HG02870 (cell line): ENCODE results near the gene ZBTB5.
"Not testable (repeated sequence)": the region's sequence is repeated elsewhere in the genome, so short reads cannot be mapped to it uniquely, and the experiment has no call there.

ENCODE experiments used
- ATAC-seq: cut with Tn5 transposase; IDR thresholded peaks from one replicate; pipeline ENCODE4 v1.9.1; 2021; ENCODE audit warnings: mild to moderate bottlenecking, moderate library complexity; ENCODE audit not compliant: unreplicated experiment

ZBTB5 gene

DNA sequence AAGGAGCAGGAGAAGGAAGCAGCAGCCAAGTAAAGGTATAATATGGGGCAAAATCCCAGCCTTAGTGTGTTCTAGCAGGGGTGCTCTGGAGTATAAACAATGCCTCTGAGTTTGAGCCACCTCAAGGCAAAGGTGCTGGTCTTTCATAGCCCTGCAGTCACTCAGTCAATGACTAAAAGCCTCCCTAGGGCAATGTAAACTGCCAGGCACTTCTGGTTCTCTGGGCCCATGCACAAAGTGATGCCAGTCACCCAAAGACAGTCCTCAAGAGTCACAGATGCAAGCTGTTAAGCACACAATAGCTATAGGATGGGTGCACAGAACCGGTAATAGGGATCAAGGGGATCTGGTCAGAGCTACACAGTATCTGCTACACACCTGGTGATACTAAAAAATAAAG lies 12.6 kb downstream of the ZBTB5 start:
- no peak for ATAC-seq

DNA sequence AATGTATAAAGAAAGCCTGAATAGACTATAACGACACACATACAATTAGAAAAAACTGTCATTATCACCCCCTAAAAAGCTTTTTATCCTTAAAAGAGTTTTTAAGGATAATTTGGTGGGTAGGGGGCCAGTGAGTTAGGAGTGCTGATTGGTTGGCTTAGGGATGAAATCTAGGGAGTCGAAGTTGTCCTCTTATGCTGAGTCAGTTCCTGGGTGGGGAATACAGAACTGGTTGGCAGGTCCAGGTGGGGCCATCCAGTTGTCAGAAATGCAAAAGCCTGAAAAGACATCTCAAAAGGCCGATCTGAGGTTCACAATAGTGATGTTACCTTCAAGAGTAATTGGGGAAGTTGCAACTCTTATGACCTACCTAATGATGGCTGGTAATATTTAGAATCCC lies 13.6 kb downstream of the ZBTB5 start:
- no peak for ATAC-seq

DNA sequence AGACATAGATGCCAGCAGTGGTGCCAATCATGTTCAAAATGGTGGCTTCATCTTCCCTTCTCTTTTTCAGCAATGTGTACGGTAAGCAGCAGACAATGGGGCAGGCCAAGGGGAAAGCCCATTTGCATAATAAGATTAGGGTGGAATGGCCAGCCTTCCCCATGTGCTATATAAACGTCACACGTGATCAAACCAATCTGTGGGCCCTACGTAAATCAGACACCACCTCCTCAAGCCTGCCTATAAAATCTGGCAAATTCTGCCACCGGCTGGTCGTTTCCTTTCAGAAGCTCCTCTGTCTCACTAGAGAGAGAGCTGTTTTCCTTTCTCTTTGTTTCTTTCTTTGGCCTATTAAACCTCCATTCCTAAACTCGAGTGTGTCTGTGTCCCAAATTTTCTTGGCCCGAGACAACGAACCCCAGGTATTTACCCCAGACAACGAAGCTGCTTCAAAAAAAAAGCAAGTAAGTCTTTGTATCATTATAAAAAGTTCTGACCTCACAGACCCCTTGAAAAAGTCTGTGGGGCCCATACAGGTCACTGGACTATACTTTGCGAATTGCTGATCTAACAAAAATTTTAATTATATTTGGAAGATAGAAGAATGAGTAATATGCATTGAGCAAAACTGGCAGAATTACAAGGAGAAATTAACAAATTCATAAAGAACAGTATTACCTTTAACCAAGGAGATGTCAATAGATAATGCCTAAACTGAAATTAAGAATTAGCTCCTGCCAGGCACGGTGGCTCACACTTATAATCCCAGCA lies 15.2 kb downstream of the ZBTB5 start:
- ATAC-seq: no peak

DNA sequence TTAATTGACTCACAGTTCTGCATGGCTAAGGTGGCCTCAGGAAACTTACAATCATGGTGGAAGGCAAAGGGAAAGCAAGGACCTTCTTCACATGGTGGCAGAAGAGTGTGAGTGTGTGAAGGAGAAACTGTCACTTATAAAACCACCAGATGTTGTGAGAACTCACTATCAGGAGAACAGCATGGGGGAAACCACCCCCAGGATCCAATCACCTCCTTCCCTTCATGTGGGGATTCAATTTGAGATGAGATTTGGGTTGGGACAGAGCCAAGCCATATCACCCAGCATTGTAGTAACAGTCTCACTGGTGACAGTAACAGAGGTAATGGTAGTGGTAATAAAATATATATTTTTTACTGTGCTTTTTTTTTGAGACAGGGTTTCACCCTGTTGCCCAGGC lies 18.1 kb downstream of the ZBTB5 start:
- ATAC-seq: no peak

DNA sequence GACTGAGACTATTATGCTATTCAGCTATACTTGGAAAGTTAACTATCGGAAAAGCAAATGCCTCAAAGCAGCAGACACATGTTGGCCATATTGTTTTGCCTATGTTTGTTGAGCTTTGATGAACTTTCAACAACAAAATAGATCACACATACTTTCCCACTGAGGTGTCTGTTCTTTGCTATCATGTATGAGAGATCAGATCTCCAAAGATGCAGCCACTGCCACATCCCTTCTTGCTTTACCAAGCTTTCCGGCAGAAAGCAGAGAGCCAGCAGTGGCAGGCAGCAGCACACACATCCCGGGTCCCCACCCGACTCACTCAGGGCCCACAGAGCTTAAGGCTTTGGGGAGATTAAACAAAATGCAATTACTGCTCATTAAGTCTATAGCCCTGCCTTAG lies 18.8 kb downstream of the ZBTB5 start:
- ATAC-seq: no peak

DNA sequence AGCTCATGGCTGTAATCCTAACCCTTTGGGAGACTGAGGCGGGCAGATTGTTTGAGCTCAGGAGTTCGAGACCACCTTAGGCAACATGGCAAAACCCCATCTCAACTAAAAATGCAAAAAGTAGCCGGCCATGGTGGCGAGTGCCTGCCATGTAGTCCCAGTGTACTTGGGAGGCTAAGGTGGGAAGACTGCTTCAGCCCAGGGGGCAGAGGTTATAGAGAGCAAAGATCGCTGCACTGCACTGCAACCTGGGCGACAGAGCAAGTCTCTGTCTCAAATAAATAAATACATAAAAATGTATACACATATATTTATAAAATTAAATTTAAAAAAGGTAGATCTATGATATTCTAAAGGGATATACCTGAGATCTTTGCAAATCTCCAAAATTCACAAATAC lies 19.4 kb downstream of the ZBTB5 start:
- no peak for ATAC-seq

DNA sequence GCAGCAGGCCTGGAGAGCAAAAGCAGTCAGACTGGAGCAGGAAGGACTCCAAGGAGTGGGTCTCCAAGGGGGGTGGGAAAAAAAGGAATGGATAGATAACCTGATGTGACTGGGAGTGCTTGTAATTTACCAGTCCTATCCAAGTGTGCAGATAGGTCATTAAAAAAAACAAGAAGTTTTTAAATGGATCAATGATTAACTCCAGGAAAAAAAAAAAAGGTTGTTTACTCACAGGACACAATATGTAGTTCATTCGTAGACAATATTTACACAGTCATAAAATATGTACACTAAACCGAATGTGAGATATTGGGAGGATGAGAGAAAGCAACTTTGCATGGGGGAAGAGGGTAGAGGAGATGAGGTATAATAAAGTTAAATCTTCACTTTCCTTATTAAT lies 20.4 kb downstream of the ZBTB5 start:
- no peak for ATAC-seq

DNA sequence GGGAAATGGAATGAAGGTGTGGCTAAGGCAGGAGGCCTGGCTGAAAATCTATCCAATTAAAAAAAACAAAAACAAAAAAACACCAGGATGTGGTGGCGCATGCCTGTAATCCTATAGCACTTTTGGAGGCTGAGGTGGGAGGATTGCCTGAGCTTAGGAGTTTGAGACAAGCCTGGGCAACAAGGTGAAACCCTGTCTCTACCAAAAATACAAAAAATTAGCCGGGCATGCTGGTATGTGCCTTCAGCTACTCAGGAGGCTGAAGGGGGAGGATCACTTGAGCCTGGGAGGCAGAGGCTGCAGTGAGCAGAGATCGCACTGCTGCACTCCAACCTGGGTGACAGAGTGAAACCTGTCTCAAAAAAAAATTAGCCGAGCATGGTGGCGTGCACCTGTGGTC lies 21.7 kb downstream of the ZBTB5 start:
- ATAC-seq: no peak

DNA sequence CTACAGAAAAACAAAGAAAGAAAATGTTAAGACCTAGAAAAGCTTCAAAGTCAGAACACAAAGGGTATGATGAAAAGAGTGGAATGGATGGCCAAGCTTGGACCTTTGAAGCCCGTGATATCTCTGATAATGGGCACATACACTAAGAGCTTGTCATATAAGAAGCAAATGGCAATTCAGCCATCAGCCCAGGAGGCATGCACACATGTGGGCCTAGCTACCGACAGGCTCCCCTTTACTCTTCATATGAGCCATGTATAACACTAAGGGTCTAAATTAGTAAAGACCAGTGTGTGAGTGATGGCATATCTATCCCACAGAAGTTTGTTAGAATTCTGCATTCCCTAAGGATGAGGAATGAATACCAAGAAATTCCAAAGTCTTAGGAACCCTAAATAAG lies 22.7 kb downstream of the ZBTB5 start:
- ATAC-seq: no peak

DNA sequence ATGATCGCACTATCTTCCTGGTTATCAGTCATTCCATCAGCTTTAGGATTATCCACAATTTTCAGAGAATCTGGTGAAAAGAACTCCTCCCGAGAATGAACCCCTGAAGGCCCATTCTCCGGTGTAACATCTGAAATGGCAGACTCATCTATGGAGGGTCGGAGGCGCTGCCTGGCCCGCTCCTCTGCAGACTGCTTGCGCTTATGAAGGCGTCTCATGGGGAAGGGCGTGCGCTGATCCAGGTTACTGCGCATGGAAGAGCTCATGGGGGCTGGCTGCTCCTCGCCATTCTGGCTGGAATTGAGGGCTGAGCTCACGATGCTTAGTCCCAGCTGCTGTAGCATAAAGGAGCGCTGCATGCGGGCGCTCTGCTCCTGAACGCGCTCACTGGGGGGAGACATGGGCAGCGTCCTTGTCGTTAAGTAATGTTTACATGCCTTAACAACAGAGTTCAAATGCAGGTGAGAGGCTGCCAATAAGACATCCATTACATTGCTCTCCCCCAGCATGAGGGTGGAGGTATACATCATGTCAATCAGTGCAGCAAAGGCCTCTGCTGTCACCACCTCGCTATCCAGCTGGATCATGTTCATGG lies 23.4 kb downstream of the ZBTB5 start:
- ATAC-seq: no peak

DNA sequence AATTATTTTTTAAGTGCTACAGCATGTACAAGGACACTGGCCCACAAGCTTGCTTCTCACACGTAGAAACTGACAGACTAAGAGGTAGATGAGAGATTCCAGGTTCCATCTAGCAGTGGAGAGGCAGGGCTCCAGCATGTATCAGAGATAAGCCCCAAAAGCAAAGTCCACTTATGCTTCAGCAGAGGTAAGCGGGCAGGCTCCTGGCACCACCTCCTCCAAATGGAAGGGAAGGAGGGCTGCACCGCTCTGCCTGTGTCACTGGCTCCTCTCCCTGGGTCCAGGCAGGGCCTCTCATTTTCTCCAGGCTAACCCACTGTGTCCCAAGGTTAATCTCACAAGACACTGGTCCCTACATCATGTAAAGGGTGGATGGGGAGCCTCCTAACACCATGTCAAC lies 26.9 kb downstream of the ZBTB5 start:
- ATAC-seq: no peak

DNA sequence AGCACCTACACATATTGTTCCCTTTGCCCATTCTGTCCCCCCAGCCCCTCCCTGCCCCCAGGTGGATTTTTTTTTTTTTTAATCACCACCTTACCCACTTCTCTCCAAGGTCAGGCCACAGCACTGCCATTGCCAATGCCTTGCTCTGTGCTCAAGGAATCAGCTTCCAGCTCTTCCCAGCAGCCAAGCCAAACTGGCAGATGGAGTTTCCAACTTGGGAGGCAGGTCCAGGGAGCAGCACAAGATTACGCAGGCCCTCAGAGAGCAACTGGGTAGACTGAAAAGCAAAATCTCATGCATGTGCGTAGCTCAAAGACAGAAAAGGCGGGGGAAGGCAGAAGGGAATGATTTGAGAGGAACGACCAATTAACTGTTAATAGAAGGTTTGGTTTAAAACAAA lies 27.6 kb downstream of the ZBTB5 start:
- no peak for ATAC-seq

DNA sequence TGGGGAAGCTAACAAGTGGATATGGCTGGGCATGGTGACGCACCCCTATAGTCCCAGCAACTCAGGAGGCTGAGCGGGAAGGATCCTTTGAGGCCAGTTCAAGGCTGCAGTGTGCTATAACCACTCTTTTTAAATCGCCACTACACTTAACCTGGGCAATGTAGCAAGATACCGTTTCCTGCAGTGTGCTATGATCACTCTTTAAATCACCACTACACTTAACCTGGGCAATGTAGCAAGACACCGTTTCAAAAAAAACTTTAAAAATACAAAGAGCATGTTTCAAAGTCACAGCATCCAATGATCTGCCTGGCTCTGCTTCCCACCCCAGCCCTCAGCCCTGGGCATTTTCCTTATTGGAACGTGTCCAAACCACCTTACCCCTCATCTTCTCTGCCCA lies 28.2 kb downstream of the ZBTB5 start:
- no peak for ATAC-seq

DNA sequence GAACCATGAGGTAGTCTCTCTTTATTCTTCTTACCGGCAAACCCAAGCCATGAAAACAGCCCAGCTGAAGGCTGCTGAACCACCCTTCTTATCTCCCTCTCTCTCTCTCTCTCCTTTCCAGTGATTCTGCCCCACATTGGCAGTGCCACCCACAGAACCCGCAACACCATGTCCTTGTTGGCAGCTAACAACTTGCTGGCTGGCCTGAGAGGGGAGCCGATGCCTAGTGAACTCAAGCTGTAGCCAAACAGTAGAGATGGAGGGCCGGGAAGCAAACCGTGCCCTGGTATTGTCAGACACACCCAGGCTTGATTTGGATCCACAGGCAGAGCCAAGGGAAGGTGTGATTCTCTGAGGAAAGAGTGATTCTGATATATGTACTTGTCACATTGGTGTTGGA lies 28.7 kb downstream of the ZBTB5 start:
- no peak for ATAC-seq

DNA sequence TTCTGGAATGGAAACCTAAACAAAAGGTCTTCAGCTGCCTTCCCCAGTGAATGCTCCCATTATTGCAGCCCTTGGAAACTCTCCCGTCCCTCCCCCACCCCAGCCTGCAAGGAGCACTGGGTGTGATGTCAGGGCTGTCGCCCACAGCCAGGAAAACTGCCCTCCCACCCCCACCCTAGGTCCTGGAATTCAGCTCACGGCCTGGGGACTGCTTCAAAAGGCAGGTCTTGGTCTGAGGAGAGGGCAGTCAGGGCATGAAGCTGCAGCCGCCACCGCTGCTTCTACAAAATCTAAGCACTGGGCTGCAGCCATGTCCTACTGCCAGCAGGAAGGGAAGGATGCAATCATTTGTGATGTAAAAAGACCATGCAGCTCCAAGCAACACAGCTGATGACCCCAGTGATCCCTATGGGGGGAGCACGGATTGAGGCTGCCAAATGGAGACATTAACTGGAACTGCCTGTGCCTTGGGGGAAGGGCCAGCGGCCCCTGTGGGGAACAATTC lies 31.3 kb downstream of the ZBTB5 start:
- no peak for ATAC-seq

DNA sequence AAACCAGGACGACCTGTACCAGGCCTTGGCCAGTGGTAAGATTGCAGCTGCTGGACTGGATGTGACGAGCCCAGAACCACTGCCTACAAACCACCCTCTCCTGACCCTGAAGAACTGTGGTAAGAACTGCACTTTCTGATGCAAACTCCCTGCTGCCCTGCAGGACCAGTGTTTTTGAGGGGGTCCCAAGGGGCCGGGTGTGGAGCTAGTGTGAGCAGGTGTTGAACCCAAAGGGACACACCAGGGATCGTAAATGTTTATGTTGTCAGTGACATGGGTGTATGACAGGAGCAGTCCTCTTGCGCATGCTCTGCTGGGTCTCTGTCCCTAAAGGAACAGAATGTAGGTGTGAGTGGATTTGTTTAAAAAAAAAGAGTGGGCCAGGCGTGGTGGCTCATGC lies 33.2 kb downstream of the ZBTB5 start:
- no peak for ATAC-seq

DNA sequence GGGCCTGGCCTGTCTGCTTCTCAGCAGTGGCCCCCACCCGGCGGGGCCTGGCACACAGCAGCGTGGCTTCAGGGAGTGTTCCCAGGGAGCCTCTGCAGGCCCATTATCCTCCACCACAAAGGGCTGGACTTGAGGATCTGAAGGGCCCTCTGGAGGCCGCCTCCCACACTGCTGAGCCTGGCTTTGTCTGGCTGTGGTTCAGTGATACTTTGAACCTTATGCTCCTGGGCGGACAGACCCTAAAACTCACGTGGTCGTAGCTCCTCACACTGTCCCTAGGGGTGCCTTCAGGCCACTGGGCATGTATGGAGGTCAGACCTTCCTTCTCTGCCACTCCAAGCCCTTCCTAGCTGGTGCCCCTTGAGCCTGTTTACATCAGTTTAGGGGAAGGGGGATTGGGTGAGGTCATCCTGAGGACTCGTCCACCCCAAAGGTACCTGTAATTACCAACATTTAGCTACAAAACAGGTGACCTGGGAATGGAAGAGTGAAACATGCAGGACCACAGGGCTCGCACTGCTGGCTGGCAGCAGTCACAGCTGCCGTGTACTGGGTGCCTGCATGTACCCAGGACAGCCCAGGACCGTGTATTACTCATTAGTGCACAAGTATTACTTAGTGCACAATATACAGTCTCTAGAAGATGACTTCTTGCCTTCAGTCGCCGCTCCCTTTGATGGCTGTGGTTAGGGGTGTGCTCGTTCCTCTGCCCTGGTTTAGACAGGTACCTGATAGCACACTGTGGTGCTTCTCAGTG lies 34.2 kb downstream of the ZBTB5 start:
- ATAC-seq: no peak

DNA sequence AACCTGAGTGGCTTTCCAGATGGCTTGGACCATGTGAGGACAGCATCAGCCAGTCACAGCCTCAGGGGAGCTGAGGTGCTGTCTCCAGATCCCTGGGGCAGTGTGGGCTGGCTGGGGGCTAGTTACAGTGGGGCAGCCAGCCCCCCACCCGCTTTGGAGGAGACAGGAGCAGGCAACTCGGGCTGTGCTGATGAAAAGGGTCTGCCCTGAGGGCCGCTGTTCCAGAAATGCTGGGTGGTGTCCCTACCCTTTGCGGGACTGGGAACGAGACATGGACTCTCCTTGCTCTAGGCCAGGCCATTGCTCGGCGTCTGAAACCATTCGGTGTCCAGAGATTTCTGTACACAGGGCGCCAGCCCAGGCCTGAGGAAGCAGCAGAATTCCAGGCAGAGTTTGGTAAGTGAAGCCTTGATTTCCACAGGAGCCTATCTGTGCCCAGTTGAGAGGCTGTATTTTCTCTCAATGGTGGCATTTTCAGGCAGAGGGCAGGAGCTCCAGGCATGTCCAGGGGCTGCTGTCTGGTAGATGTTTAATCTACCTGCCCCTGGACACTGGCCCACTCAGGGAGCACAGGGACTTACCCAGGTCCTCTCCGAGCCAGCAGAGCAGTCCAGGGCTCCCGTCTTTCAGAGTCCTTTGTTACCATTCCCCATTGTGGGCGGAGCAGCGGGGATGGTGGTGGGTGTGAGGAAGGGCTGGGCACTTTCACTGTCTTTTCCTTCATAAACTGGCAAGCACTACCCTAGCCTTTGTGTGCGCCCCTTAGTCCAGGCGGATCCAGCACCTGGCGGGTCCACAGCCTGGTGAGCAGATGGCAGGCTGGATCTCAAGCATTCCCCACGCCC lies 35.6 kb downstream of the ZBTB5 start:
- ATAC-seq: no peak

DNA sequence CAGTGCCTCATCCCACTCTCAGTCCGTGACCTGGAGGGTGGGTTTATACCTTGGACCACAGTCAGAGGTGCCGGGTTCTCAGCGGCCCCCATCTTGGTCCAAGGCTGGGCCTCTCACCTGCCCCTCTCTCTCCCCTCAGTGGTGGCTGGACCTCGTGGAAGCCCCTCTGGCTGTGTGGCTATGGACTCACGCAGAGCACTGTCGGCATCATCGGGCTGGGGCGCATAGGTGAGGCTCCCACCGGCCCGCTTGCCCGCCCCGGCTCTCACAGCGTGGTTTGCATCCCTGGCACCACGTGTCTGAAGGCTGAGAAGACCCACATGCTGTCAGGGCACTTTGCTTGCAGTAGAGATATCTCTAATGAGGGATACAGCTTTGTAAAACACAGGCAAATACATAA lies 36.9 kb downstream of the ZBTB5 start:
- no peak for ATAC-seq

DNA sequence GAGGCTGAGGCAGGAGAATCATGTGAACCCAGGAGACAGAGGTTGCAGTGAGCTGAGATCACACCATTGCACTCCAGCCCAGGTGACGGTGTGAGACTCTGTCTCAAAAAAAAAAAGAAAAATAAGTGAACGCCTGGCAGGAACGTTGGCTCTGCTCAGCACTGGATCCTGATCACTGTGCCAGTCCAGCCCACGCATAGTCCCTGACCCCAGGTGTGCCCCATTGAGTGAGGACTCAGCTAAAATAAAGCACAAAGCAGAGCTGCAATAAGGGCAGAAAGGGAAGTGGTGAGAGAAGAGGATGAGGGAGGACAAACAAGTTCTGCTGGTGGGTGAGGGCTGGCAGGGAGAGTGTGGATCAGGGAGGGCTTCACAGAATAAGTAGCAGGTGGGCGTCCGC lies 38.4 kb downstream of the ZBTB5 start:
- ATAC-seq: no peak

DNA sequence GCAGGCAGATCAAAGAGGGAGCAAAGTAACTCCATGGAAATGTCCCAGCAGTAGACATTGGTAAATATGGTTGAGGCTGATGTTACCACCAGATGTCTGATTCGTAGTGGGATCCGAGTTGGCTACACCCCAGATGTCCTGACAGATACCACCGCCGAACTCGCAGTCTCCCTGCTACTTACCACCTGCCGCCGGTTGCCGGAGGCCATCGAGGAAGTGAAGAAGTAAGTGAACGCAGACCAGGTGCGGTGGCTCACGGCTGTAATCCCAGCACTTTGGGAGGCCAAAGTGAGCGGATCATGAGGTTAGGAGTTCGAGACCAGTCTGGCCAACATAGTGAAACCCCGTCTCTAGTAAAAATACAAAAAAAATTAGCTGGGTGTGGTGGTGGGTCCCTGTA lies 38.8 kb downstream of the ZBTB5 start:
- not testable (repeated sequence) for ATAC-seq
